NCI-H774 (cell line): ENCODE measurements around the gene ITGB2.
"Not testable (repeated sequence)": the region's sequence is repeated elsewhere in the genome, so short reads cannot be mapped to it uniquely, and the experiment has no call there.

ENCODE experiments used
- DNase-seq: peaks from one replicate; lab custom pipeline; 2025; lab: John Stamatoyannopoulos, UW

ITGB2 gene

DNA sequence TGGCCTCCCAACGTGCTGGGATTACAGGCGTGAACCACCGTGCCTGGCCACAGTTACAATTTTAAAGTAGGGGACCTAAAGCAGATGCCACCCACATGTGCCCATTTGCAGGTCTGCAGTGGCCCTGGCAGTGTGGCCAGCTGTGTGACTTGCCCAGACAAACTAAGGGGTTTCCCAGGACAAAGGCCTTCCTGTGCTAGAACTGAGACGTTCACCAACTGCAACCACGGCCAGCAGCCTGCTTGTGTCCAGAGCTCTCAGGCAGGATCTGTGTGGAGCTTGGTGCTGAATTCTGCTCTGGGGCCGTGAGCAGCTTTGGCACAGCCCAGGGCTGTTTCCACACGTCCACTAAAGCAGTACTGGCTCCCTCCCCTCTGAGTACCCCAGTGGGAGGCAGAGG lies 36.6 kb downstream of the ITGB2 start:
- DNase-seq, result no peak

DNA sequence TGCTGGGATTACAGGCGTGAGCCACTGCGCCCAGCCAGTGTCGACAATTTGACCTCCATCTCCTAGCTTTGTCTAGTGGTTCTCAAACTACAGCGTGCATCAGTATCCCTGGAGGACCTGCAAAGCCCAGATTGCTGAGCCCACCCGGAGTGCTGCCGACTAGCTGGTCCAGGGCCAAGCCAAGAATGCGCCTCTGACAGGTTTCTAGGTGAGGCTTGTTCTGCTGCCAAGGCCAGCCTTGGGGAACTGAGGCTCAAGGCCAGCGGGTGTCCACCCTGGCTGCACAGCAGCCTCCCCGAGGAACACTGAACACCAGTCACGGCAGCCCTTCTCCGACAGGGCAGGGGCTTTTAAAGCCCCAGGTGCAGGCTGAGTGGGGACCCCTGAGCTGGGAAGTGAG lies 37.4 kb downstream of the ITGB2 start:
- no peak for DNase-seq

DNA sequence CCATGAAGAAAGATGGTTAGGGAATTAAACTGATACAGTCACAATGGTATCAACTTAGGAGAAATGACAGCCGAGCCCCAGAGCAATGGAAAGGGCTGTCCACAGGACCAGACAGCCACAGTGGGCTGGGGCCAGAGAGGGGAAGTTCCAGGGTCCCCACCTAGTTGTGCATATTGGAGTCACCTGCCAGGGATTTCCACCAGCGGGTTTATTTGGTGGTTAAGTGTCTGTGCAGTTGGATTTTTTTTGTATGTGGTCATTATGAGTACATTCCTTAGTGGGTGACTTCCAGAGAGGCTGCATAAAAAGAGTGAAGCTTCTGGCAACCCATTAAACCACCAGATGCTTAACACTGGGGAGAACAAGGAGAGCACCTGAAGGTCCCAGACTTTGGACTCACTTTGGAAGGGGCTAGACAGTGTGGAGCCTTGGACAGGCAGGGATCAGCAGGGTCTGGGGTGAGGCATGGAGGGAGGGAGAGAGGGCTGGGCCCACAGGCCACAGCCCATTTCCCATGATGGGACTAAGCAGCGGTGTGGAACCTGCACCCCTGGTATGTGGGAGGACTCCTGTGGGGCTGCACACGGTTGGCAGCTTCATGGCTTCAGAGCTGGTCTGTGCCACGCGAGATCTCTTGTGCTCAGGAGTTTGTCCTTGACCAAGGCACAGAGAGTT lies 39.4 kb downstream of the ITGB2 start:
- no peak for DNase-seq

- DNase-seq, result no peak
These were observed 40.1 kb downstream of the ITGB2 start for GRCh38 chr21:44880405-44881197.

GRCh38 chr21:44879238-44879637 lies 41.5 kb downstream of the ITGB2 start:
- DNase-seq, result not testable (repeated sequence)

DNA sequence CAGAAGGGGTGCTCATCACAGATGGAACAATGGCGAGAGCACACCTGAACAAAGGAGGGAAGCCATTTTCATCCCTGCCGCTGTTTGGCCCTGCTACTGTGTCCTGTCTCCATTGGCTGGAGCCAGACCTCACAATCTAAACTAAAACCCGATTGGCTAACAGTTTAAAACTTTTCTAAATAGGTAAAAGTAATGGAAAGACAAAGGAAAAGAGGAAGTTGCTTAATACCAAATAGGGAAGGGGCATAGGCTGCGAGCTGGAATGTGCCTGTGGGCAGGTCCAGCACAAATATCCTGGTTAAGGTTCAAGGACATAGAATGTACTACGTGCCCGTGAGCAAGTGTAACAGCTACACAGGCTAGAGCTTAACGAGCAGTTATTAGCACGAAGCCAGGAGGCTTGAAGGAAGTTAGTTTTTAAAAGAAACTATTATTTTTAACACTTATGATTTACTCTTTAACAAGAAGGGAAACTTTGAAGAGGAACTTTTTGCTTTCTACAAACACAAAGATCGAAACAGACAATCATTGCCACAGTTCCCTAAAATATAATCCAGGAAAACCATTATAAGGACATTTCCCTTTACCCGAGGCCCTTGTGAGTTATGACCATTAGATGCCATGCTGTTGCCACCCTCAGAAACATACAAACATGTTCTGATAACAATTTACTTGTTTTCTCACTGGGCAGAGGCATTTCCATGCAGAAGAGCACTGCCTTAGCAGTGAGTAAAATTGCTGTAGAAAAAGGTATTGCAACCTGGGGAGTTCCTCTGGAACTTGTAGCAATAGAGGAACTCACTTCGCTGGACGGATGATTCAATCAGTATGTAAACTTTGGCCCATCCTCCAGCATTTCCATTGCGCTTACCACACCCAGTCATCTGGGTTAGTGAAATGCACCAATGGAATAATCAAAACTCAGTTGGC lies 42.4 kb downstream of the ITGB2 start:
- DNase-seq, result no peak

GRCh38 chr21:44876849-44877575 lies 43.7 kb downstream of the ITGB2 start:
- no peak for DNase-seq

- DNase-seq, result no peak
These were observed 45.4 kb downstream of the ITGB2 start for GRCh38 chr21:44875316-44875700.

DNA sequence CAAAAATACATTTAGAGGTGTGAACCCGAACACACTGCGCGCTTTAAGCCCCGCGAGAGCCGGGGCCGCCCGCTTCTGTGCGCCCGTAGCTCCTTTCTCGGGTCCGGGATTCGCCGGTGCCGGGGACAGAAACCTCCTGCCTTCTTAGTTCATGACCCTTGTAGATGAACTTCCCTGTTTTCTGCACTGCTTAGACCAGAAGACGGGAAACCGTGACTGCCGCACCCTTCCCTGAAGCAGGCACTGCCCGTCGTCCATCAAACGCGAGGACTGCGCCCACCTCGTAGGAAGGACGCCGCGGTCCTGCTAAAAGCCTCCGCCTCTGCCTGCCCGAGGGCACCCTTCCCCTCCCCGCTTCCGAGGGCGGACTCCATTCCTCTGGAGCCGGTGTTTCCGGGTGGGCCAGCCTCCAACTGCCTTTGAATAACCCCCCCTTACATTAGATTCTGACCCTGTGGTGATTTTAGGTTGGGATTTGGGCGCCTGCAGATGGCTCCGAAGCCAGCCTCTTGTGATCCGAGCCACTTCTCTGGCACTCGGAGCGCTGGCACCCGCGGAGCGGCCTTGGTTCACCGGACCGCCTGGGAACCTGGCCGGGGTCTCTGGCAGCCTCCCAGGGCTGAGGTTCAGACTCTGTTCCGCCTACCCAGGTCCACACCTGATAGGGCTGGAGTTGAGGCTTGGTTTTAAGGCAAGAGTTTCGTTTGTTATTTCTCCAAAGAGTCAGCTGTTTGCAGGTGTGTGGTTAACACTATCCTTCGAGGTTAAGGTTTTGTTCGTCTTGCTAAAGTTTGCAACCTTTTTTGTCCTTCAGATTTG lies 46.0 kb downstream of the ITGB2 start:
- no peak for DNase-seq

DNA sequence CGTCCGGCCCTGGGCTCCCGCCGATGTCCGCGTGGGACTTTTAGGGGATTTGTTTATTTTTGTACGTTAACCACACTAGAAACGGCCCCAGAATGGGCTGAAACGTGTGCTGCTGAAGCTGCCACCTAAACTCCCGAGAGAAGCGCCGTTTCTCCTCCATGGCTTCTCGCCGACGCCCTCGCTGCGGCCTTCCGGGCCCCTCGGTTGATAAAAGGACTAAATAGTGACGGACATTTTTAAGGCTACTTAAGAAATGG lies 46.5 kb downstream of the ITGB2 start:
- no peak for DNase-seq

DNA sequence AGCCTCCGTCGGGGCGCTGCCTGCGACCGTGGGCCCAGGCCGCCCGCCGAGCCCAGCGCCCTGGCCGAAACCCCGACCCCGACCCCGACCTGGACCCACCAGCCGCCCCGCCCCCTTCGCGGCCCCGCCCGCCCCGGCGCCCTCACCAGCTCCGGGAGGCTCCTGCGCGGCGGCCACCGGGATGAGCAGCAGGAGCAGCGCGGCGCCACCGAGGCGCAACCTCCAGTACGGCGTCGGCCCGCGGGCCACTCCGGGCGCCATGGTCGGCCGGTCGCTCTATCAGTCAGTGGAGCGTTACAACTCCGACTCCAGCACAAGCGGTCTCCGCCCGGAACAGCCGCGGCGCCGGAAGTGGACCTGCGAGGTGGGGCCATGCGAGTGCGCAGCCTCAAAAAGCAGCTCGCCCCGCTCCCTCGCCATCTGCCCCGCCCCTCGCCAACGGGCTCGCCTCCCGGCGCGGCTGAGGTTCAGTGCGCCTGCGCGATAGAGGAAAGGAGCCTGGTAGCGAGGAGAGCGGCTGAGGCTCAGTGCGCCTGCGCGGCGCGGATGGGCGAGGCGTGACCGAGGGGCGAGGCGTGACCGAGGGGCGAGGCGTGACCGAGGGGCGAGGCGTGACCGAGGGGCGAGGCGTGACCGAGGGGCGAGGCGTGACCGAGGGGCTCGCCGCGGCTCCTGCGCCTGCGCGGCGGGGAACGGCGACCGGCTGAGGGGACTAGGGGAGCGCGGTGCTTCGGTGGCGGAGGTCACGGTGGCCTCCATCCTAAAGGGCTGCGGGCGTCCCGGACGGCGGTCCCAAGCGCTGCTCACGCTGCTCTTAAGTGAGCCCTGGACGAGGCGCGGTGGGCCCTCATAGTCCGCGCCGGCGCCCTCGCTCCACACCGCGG lies 47.1 kb downstream of the ITGB2 start, which contains the start of gene PTTG1IP:
Gene PTTG1IP, minus strand, starts transcription at position 335 of the 884 bp plus-strand sequence. Its CDS starts 74 bp downstream, at position 261.
- DNase-seq, result peak; percentile 88

- no peak for DNase-seq
These were observed 47.9 kb downstream of the ITGB2 start for GRCh38 chr21:44872649-44873355.

- no peak for DNase-seq
These were observed 48.4 kb downstream of the ITGB2 start for GRCh38 chr21:44872323-44872648.

DNA sequence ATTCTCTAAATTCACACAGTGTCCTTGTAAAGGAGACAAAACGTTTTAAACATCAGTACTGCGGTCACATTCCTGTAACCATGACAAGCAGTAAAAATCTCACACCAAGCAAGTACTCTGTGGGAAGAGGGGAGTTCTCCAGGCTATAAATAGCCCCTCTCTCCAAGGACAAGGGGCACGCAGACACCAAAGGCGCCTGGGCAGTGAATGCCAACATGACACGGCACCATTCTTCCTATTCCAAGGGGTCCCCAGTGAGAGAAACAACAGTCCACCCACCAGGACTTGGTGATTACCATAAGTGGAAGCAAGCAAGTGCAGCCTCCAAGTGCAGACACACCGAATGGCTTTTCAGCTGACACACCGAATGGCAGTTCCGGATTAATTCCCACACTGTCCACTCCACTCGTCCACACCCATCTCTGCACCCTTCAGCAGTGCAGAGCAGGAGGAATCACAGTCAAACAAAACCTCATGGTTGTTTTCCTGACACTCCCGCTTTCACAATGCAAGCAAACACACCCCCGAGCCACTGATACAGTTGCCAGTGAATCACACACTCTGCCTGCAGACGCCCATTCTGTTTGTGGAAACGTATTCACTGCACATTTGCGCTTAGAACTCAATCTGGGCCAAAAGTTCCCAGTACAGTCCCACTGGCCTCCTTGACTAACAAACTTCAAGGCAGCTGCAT lies 49.0 kb downstream of the ITGB2 start:
- no peak for DNase-seq

DNA sequence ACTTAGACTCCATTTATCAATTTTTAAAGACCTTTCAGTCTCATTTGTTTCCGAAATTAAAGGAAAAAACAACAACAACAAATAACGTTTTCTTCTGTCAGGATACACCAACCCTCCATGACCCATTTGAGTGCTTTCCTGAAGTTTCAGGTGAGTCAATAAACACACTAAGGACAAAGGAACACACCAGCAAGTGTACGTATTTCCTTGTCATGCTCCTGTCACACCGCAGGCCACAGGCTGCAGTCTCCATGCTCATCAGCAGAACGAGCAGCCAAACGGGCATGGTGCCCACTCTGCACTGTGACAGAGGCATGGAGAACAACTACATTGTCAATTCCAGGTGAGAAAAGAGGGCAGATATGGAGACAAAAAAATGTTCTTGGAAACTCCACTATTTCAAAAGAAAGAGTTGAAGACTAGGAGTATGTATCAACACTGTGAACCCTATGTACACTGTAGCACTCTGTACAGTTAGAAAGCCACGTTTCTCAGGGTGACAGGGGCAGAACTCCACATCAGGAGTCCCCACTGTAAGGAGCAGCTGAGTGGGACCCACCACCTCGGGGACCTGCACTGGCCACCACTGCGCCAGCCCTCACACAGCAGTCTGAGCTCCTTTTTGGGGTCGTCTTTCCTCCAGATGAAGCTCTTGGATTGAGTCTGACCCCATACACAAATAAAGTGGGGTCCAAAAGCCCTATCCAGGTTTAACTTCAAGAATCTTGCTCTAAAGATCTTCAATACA lies 49.8 kb downstream of the ITGB2 start:
- no peak for DNase-seq

DNA sequence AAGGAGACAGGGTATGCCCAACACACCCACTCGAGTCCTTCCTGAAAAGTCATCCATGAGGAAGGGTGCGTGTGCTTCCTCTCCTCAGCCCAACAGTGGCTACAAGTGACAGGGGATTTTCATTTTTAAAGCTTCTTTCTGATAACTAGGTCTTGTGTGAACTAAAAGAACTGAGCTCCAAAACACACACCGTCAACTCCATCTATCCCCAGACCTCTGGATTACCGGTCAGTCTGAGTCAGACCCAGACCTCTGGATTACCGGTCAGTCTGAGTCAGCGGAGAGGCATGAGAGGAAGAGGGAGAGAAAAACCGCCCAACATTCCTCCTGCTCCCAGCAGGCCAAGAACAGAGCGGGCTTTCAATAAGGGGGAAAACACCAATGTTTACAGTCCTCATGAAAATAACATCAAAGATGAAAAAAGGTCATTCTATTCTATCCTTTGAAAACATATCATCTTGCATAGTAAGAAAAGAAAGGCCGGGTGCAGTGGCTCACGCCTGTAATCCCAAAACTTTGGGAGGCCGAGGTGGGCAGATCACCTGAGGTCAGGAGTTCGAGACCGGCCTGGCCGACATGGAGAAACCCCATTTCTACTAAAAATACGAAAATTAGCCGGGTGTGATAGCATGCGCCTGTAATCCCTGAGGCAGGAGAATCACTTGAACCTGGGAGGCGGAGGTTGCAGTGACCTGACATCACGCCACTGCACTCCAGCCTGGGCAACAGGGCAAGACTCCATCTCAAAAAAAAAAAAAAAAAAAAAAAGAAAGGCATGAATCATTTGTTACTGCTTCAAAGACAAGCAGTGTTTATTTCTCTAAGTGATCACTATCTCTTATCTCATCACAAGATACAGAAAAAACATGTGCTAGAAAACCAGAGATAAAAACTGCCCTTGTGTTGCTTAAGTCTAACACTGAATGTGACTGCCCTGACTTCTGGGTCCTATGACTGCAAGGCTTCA lies 50.6 kb downstream of the ITGB2 start:
- DNase-seq, result no peak

DNA sequence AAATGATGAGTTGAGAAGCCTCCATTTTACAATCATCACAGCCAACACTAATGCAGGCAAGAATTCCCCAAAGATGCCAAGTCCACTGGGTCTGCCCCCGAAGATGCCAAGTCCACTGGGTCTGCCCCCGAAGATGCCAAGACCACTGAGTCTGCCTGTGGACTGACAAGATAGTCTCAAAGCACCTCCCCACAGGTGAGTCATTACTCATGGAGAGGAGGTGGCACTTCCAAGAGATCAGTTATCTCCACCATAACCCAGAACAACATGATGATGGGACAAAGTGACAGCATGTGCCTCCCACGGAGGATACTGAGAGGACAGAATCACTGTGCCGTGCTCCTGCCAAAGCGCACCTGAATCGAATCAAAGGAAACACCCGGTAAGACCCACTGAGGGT lies 52.0 kb downstream of the ITGB2 start:
- DNase-seq, result no peak
